AG08396 (cell line): ENCODE results near the gene UVSSA.
"Not testable (repeated sequence)": the region's sequence is repeated elsewhere in the genome, so short reads cannot be mapped to it uniquely, and the experiment has no call there.

ENCODE experiments used
- DNase-seq: peaks from one replicate; pipeline ENCODE4 v3.0.0; 2012; ENCODE audit warnings: low spot score, mixed read lengths

UVSSA gene

GRCh38 chr4:1421657-1422056 is 74.6 kb downstream of the UVSSA start:
- no peak for DNase-seq

- DNase-seq: no peak
Observed at GRCh38 chr4:1427010-1427409, 80.0 kb downstream of the UVSSA start.

- not testable (repeated sequence) for DNase-seq
Observed at GRCh38 chr4:1443688-1444172, 96.7 kb downstream of the UVSSA start.
